Neural cell (in vitro differentiated cells): ENCODE data around the gene DROSHA. TPM values are rescaled to one million over a fixed set of nuclear protein-coding genes. Genes with fewer than 3 reads are reported as not detected.

Experiments used
- H2AFZ ChIP-seq: fragments of 200-600, 300-800 bp; sonication (generic), shearing (Covaris generic); 2 replicates; pipeline ENCODE4 v1.6.0; 2014; ENCODE audit warnings: low read depth, mild to moderate bottlenecking, antibody characterized with exemption, low read length, moderate library complexity
- H3F3A ChIP-seq: fragments of 200-600 bp; shearing (Covaris generic); 2 replicates; pipeline ENCODE4 v1.6.1; 2016; ENCODE audit warnings: mild to moderate bottlenecking, moderate library complexity, mixed read lengths, antibody characterized with exemption, low read length; ENCODE audit not compliant: insufficient read depth, poor library complexity, severe bottlenecking
- H3K27ac ChIP-seq: fragments of 200-600, 300-800 bp; sonication (generic), shearing (Covaris generic); 2 replicates; pipeline ENCODE4 v1.5.1; 2014; ENCODE audit warnings: mild to moderate bottlenecking, low read length, moderate library complexity
- H3K27me3 ChIP-seq: fragments of 300-800, 200-600 bp; sonication (generic), shearing (Covaris generic); 2 replicates; pipeline ENCODE4 v1.6.0; 2014; ENCODE audit warnings: mild to moderate bottlenecking, low read depth, low read length, moderate library complexity; ENCODE audit not compliant: insufficient read depth
- H3K36me3 ChIP-seq: fragments of 300-800, 200-600 bp; sonication (generic), shearing (Covaris generic); 2 replicates; pipeline ENCODE4 v1.5.1; 2014; ENCODE audit warnings: mild to moderate bottlenecking, antibody characterized with exemption, low read length, moderate library complexity; ENCODE audit not compliant: insufficient read depth
- H3K4me2 ChIP-seq: fragments of 300-800, 200-600 bp; sonication (generic), shearing (Covaris generic); 2 replicates; pipeline ENCODE4 v1.6.0; 2014; ENCODE audit warnings: mild to moderate bottlenecking, low read length
- H3K4me3 ChIP-seq: fragments of 300-800, 200-600 bp; sonication (generic), shearing (Covaris generic); 2 replicates; pipeline ENCODE4 v1.5.1; 2014; ENCODE audit warnings: mild to moderate bottlenecking, low read length, moderate library complexity
- H3K79me2 ChIP-seq: fragments of 200-600 bp; shearing (Covaris generic); replicated peaks from 2 replicates; pipeline ENCODE4 v1.6.0; 2014; ENCODE audit warnings: mild to moderate bottlenecking, low read length, moderate library complexity; ENCODE audit not compliant: insufficient read depth
- H3K9ac ChIP-seq: fragments of 300-800, 200-600 bp; sonication (generic), shearing (Covaris generic); 2 replicates; pipeline ENCODE4 v1.6.1; 2016; ENCODE audit warnings: mild to moderate bottlenecking, low read length, mixed read lengths
- H3K9me2 ChIP-seq: fragments of 200-600 bp; shearing (Covaris generic); 2 replicates; pipeline ENCODE4 v1.6.1; 2016; ENCODE audit warnings: mild to moderate bottlenecking, low read length, mixed read lengths; ENCODE audit not compliant: insufficient read depth
- H3K9me3 ChIP-seq: fragments of 200-600, 300-800 bp; sonication (generic), shearing (Covaris generic); 2 replicates; pipeline ENCODE4 v1.6.1; 2016; ENCODE audit warnings: mild to moderate bottlenecking, mixed run types, low read length, moderate library complexity, mixed read lengths
- H4K20me1 ChIP-seq: fragments of 200-600 bp; shearing (Covaris generic); 2 replicates; pipeline ENCODE4 v1.6.1; 2016; ENCODE audit warnings: mild to moderate bottlenecking, mixed run types; ENCODE audit not compliant: insufficient read depth
- EP300 ChIP-seq: fragments of 450-650 bp; conservative IDR thresholded peaks from 2 replicates; pipeline ENCODE4 v1.6.1; 2014; ENCODE audit warnings: antibody characterized with exemption, mild to moderate bottlenecking, moderate library complexity; ENCODE audit not compliant: poor library complexity, severe bottlenecking
- EZH2 ChIP-seq: fragments of 200-600, 300-800 bp; shearing (Covaris generic), sonication (generic); IDR thresholded peaks from 2 replicates; pipeline ENCODE4 v1.6.1; 2014; ENCODE audit warnings: antibody characterized with exemption, low read length, borderline replicate concordance, mild to moderate bottlenecking; ENCODE audit not compliant: insufficient read depth, poor library complexity, severe bottlenecking
- MXI1 ChIP-seq: fragments of 450-650 bp; conservative IDR thresholded peaks from 2 replicates; pipeline ENCODE4 v1.6.1; 2014; ENCODE audit warnings: antibody characterized with exemption, mild to moderate bottlenecking; ENCODE audit not compliant: poor library complexity, severe bottlenecking
- POLR2AphosphoS5 ChIP-seq: IDR thresholded peaks from 2 replicates; pipeline ENCODE4 v1.6.1; 2012
- RAD21 ChIP-seq: fragments of 450-650 bp; conservative IDR thresholded peaks from 2 replicates; pipeline ENCODE4 v1.6.1; 2014; ENCODE audit warnings: antibody characterized with exemption, mild to moderate bottlenecking, moderate library complexity
- SMC3 ChIP-seq: fragments of 450-650 bp; conservative IDR thresholded peaks from 2 replicates; pipeline ENCODE4 v1.6.1; 2014; ENCODE audit warnings: antibody characterized with exemption, mild to moderate bottlenecking, moderate library complexity; ENCODE audit not compliant: poor library complexity
- TAF1 ChIP-seq: IDR thresholded peaks from 2 replicates; pipeline ENCODE4 v1.6.1; 2012; ENCODE audit warnings: low read depth
- polyA plus RNA-seq: library from polyadenylated mRNA; depleted of rRNA; stranded (reverse); fragments of >200 nt; gene quantifications from 2 replicates; pipeline ENCODE4 v1.2.3, GENCODE V29; 2014
- TF ChIP-seq, protein P1 (sequence below): fragments of 450-650 bp; IDR thresholded peaks from 2 replicates; pipeline ENCODE4 v1.5.1; 2014; ENCODE audit warnings: antibody characterized with exemption, mild to moderate bottlenecking, moderate library complexity; ENCODE audit not compliant: poor library complexity, severe bottlenecking
- TF ChIP-seq, protein P2 (sequence below): IDR thresholded peaks from 2 replicates; pipeline ENCODE4 v1.6.1; 2012; ENCODE audit warnings: borderline replicate concordance

DROSHA gene
- polyA plus RNA-seq, 1 donor from 2014 or later, result 88.5 TPM

DNA sequence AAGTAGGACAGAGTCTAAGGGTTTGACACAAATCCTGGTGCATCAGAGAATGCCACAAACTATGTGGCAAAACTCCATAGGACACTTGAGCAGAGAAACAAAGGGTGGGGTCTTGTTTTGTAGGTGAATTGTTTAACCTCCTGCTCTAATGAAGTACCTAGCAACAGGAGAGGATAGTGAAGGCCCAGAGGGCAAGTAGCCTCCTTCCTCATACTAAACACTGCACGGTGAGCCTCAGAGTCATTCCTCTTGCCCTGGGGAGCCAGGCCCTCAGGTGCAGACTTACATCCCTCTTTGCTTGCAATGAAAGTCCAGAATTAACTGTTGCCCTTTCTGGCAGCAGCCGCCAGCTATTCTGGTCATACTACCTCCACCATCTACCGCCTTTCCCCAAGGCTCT lies 166.1 kb downstream of the DROSHA start:
- Histone ChIP-seq H2AFZ (no peak overlapping the region), H3K9me2 (no peaks in the 10 kb centered on the region), H3K4me3 (no peak overlapping the region), H3F3A (no peaks in the 10 kb centered on the region), H3K36me3 (no peaks in the 10 kb centered on the region), H3K9me3 (no peaks in the 10 kb centered on the region), H3K4me2 (no peak overlapping the region), H4K20me1 (no peaks in the 10 kb centered on the region), H3K79me2 (no peaks in the 10 kb centered on the region), H3K9ac (no peak overlapping the region), H3K27me3 (no peaks in the 10 kb centered on the region), H3K27ac (no peak overlapping the region)
- no peak for TF ChIP-seq EZH2
- no peak for TF ChIP-seq RAD21
- no peak for TF ChIP-seq EP300
- no peak for TF ChIP-seq SMC3
- TF ChIP-seq, protein P1, sequence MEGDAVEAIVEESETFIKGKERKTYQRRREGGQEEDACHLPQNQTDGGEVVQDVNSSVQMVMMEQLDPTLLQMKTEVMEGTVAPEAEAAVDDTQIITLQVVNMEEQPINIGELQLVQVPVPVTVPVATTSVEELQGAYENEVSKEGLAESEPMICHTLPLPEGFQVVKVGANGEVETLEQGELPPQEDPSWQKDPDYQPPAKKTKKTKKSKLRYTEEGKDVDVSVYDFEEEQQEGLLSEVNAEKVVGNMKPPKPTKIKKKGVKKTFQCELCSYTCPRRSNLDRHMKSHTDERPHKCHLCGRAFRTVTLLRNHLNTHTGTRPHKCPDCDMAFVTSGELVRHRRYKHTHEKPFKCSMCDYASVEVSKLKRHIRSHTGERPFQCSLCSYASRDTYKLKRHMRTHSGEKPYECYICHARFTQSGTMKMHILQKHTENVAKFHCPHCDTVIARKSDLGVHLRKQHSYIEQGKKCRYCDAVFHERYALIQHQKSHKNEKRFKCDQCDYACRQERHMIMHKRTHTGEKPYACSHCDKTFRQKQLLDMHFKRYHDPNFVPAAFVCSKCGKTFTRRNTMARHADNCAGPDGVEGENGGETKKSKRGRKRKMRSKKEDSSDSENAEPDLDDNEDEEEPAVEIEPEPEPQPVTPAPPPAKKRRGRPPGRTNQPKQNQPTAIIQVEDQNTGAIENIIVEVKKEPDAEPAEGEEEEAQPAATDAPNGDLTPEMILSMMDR, result no peak
- no peak for TF ChIP-seq POLR2AphosphoS5
- TF ChIP-seq, protein P2, sequence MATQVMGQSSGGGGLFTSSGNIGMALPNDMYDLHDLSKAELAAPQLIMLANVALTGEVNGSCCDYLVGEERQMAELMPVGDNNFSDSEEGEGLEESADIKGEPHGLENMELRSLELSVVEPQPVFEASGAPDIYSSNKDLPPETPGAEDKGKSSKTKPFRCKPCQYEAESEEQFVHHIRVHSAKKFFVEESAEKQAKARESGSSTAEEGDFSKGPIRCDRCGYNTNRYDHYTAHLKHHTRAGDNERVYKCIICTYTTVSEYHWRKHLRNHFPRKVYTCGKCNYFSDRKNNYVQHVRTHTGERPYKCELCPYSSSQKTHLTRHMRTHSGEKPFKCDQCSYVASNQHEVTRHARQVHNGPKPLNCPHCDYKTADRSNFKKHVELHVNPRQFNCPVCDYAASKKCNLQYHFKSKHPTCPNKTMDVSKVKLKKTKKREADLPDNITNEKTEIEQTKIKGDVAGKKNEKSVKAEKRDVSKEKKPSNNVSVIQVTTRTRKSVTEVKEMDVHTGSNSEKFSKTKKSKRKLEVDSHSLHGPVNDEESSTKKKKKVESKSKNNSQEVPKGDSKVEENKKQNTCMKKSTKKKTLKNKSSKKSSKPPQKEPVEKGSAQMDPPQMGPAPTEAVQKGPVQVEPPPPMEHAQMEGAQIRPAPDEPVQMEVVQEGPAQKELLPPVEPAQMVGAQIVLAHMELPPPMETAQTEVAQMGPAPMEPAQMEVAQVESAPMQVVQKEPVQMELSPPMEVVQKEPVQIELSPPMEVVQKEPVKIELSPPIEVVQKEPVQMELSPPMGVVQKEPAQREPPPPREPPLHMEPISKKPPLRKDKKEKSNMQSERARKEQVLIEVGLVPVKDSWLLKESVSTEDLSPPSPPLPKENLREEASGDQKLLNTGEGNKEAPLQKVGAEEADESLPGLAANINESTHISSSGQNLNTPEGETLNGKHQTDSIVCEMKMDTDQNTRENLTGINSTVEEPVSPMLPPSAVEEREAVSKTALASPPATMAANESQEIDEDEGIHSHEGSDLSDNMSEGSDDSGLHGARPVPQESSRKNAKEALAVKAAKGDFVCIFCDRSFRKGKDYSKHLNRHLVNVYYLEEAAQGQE, result no peak
- no peak for TF ChIP-seq TAF1
- no peak for TF ChIP-seq MXI1

DNA sequence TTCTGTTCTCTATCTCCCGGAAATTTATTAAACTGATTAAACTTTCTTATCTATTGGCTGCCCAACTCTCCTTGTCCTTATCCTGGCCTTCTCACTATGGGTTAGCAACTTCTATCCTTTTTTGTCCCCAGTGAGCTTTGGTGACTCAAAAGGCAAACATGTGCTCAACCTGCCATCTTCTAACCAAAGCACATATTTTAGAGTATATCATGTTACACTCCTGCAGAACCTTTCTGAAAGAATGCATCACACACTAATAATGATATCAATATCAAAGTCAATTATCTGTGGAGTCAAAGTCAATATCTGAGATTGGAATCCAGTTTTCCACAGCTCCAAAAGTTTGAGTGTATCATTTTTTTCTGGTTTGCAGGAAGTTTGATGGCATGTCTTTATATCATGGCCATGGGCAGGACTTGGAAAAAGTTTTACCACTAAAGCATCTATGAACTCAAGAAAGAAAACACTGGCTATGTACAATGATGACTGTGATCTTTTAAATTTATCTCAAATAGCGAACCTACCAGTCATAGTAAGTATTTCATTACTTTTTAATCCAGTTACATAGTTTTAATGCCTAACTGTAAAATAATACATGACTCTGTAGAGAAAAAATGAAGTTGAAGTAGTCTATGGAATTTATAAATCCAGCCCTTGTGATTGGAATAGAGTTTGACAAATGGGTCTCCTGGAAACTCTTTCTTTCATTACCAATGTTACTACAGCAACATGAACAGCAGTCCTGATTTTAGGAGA lies 166.8 kb downstream of the DROSHA start:
- Histone ChIP-seq H3K36me3 (no peaks in the 10 kb centered on the region), H3K9ac (no peak overlapping the region), H3K79me2 (no peaks in the 10 kb centered on the region), H3K9me3 (no peaks in the 10 kb centered on the region), H4K20me1 (no peaks in the 10 kb centered on the region), H3K27ac (no peak overlapping the region), H2AFZ (no peak overlapping the region), H3K4me3 (no peak overlapping the region), H3K4me2 (no peak overlapping the region), H3K9me2 (no peaks in the 10 kb centered on the region), H3F3A (no peaks in the 10 kb centered on the region), H3K27me3 (no peaks in the 10 kb centered on the region)
- TF ChIP-seq, protein P1, result no peak
- TF ChIP-seq TAF1, result no peak
- no peak for TF ChIP-seq EZH2
- no peak for TF ChIP-seq POLR2AphosphoS5
- TF ChIP-seq RAD21, result no peak
- TF ChIP-seq EP300, result no peak
